A375 (cell line): ENCODE data around the gene LCN9. TPM values are rescaled to one million over a fixed set of nuclear protein-coding genes. Genes with fewer than 3 reads are reported as not detected.

Experiments used
- total RNA-seq: library from RNA; depleted of rRNA; stranded (reverse); fragments of >200 nt; shearing (Covaris generic); gene quantifications from 2 replicates; pipeline ENCODE4 v1.2.3, GENCODE V29; 2014; rRNA removed

Gene LCN9, protein sequence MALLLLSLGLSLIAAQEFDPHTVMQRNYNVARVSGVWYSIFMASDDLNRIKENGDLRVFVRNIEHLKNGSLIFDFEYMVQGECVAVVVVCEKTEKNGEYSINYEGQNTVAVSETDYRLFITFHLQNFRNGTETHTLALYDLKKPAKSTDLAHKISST
- total RNA-seq: not detected in 2 replicates

DNA sequence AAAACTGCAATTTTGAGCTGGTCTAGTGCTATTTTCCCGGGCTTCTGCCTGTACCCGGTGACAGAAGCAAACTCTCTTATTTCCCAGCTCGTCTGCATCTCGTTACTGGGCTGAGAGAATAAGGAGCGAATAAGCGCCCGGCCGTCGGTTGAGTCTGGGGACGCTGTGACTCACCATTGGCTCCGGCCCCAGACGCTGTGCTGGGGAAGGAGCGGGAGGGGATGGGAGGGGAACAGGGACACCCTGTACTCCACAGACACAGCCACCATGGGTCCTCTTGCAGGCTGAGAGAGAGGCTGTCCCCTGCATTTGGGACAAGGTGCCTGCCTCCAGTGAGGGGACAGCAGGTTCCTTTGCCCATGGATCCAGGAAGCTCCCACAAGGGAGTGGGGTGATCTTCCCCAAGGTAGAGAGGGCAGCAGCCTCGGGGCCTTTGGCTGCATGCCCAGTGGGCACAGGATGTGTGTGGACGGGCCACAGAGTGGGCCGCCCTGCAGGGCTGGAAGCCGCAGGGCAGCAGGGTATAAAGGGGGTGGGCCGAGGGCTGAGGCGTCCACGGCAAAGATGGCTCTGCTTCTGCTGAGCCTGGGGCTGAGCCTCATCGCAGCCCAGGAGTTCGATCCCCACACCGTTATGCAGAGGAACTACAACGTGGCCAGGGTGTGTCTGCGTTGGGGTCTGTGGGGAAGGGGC, at the start of gene LCN9:
TSS of gene LCN9 (plus strand) at position 552 of the 693 bp plus-strand sequence. CDS start at position 565, 13 bp downstream.

DNA sequence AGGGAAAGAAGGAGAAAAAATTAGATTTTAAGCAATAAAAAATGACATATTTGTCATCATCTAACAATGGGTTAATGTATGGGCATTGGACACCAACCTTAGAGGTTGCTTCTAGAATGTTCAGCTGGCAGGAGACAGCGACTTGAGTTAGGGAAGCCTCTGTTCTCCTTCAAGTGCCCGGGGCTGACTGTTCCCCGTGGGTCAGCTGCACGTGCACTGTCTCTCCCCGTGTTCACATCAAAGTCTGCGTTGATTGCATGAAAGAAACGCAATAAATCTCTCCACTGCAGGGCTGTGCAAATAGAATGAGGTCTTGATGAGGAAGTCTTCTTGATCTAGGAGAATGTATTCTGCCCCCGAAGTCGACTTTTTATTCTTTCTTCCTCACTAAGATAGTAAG, 23.9 kb upstream of the LCN9 start, which contains the start of gene GLT6D1:
TSS of gene GLT6D1 (minus strand) at position 345 of the 400 bp plus-strand sequence. CDS start 353 bp downstream, outside the sequence.

DNA sequence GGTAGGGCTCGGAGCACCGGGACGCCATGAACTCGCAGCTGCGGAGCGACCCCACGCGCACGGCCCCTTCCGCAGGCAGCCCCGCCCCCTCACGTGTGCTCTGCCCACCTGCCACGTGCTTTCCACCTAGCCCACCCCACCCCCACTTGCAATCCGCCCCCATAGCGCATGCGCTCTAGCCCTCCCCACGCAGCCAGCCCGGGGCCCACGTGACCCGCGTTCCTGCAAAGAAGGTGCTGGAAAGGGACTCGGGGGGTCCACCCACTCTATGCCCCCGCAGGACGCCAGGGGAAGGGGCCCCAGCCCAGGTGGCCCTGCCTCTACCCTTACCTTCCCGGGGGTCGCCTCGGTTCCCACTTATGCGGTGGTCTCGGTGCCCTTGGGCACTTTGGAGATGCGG, 36.3 kb downstream of the LCN9 start, which contains the start of gene SOHLH1:
TSS of gene SOHLH1 (minus strand) at position 42 of the 400 bp plus-strand sequence. CDS start at position 28, 14 bp downstream.

GRCh38 chr9:135701959-135702721, 39.0 kb downstream of the LCN9 start, which contains the start of gene KCNT1:
Gene KCNT1, plus strand, starts transcription at chr9:135702185. Its CDS starts 74 bp downstream, at chr9:135702259.

Other genes starting within 250 kb of the LCN9 start
- 24.2 TPM in 2 replicates for gene PPP1R26, start 183.5 kb upstream of the LCN9 start, total RNA-seq
- gene MRPS2, start 162.6 kb upstream of the LCN9 start, total RNA-seq: 66.1 and 73.4 TPM in 2 replicates
- not detected in 2 replicates for gene LCN1, start 141.9 kb upstream of the LCN9 start, total RNA-seq
- not detected in 2 replicates for gene OBP2A, start 117.2 kb upstream of the LCN9 start, total RNA-seq
- gene PAEP, start 101.6 kb upstream of the LCN9 start, total RNA-seq: 0.27 and 0.41 TPM in 2 replicates
- not detected in 2 replicates for gene GLT6D1, start 23.8 kb upstream of the LCN9 start, total RNA-seq
- gene SOHLH1, start 36.2 kb downstream of the LCN9 start, total RNA-seq: not detected in 2 replicates
- not detected in 2 replicates for gene KCNT1, start 38.9 kb downstream of the LCN9 start, total RNA-seq
- 18.9 and 25.8 TPM in 2 replicates for gene CAMSAP1, start 244.2 kb downstream of the LCN9 start, total RNA-seq